Activated naive CD4-positive, alpha-beta T cell treated with anti-CD3 and anti-CD28 coated beads, Interleukin-2, amount 10 ng/mL, durations not matched to agents 7 days and 5 days (primary cell): Measurements from ENCODE around the gene SRBD1.

Experiments
- CTCF ChIA-PET: fragments of 350-600 bp; sonication (Branson Sonifier 250); formaldehyde crosslinking; loops from one replicate; lab custom pipeline; 2021; ENCODE audit warnings: antibody characterized with exemption; lab: Charles Lee
- DNase-seq: peaks from one replicate; pipeline ENCODE4 v3.0.0-alpha.2; 2020
- H3K27ac Mint-ChIP-seq: one replicate; pipeline ENCODE4 v1.8.0; 2021; ENCODE audit warnings: mild to moderate bottlenecking, moderate library complexity, mixed read lengths
- H3K27me3 Mint-ChIP-seq: one replicate; pipeline ENCODE4 v1.8.0; 2021; ENCODE audit warnings: mild to moderate bottlenecking, mixed read lengths
- H3K36me3 Mint-ChIP-seq: one replicate; pipeline ENCODE4 v1.8.0; 2021; ENCODE audit warnings: mixed read lengths
- H3K4me1 Mint-ChIP-seq: one replicate; pipeline ENCODE4 v1.8.0; 2021; ENCODE audit warnings: mixed read lengths
- H3K4me3 Mint-ChIP-seq: one replicate; pipeline ENCODE4 v1.8.0; 2021; ENCODE audit warnings: mild to moderate bottlenecking, moderate library complexity, mixed read lengths
- H3K9me3 Mint-ChIP-seq: one replicate; pipeline ENCODE4 v1.8.0; 2021; ENCODE audit warnings: mixed read lengths

The SRBD1 gene

GRCh38 chr2:45611020-45611859, at the start of gene SRBD1:
Gene SRBD1 (minus strand): TSS chr2:45611267. CDS start chr2:45605441, 5,826 bp downstream.
- peak; percentile 91 for DNase-seq
- Mint-ChIP-seq H3K36me3 (peaks cover 3% of the 10 kb centered on the region), H3K27ac (peak within 1 kb of the TSS; percentile 95), H3K4me1 (peaks cover 29% of the 10 kb centered on the region), H3K27me3 (no peaks in the 10 kb centered on the region), H3K9me3 (no peaks in the 10 kb centered on the region), H3K4me3 (peak within 1 kb of the TSS; percentile 96)
- CTCF ChIA-PET: interaction anchor here (1.4 kb wide), 2 partner anchors 13 to 26 kb away, joined by 3 to 5 read pairs; no protein-coding TSS in a partner anchor

GRCh38 chr2:45654250-45654649, 43.2 kb upstream of the SRBD1 start:
- Mint-ChIP-seq H3K36me3 (peaks cover 1% of the 10 kb centered on the region), H3K27me3 (peaks cover 31% of the 10 kb centered on the region), H3K4me3 (no peak overlapping the region), H3K4me1 (peaks cover 22% of the 10 kb centered on the region), H3K27ac (no peak overlapping the region), H3K9me3 (no peaks in the 10 kb centered on the region)
- CTCF ChIA-PET: interaction anchor here (1.2 to 1.6 kb wide), 2 partner anchors 124 to 282 kb away, joined by 4 read pairs; no protein-coding TSS in a partner anchor
- no peak for DNase-seq

GRCh38 chr2:45653122-45653913, 42.3 kb upstream of the SRBD1 start:
- CTCF ChIA-PET: interaction anchor here (0.6 to 1.6 kb wide), 4 partner anchors 9 to 966 kb away, joined by 3 to 4 read pairs (median 3); no protein-coding TSS in a partner anchor
- Mint-ChIP-seq H3K9me3 (no peaks in the 10 kb centered on the region), H3K27me3 (peaks cover 31% of the 10 kb centered on the region), H3K4me1 (peaks cover 23% of the 10 kb centered on the region), H3K4me3 (peak overlapping the region; percentile 75), H3K27ac (no peak overlapping the region), H3K36me3 (peaks cover 1% of the 10 kb centered on the region)
- no peak for DNase-seq

GRCh38 chr2:45652090-45653031, 41.3 kb upstream of the SRBD1 start:
- peak; percentile 44 for DNase-seq
- CTCF ChIA-PET: interaction anchor here (1.0 kb wide), 1 partner anchor 967 kb away, joined by 3 read pairs; no protein-coding TSS in a partner anchor
- H3K36me3 Mint-ChIP-seq: peaks cover 1% of the 10 kb centered on the region
- no peaks in the 10 kb centered on the region for H3K9me3 Mint-ChIP-seq
- H3K4me3 Mint-ChIP-seq: peak overlapping the region; percentile 75
- peaks cover 26% of the 10 kb centered on the region for H3K4me1 Mint-ChIP-seq
- H3K27me3 Mint-ChIP-seq: peaks cover 35% of the 10 kb centered on the region
- peak overlapping the region; percentile 75 for H3K27ac Mint-ChIP-seq

GRCh38 chr2:45651415-45652089, 40.5 kb upstream of the SRBD1 start, which contains the start of gene PRKCE:
Gene PRKCE (plus strand): TSS chr2:45651675.
- Mint-ChIP-seq H3K4me1 (peaks cover 26% of the 10 kb centered on the region), H3K9me3 (no peaks in the 10 kb centered on the region), H3K36me3 (peaks cover 1% of the 10 kb centered on the region), H3K27me3 (peaks cover 43% of the 10 kb centered on the region), H3K4me3 (peak within 1 kb of the TSS; percentile 93), H3K27ac (peak within 1 kb of the TSS; percentile 94)
- peak; percentile 73 for DNase-seq
- CTCF ChIA-PET: no interaction called here

- Mint-ChIP-seq H3K27ac (peak overlapping the region; percentile 94), H3K9me3 (no peaks in the 10 kb centered on the region), H3K4me1 (peaks cover 26% of the 10 kb centered on the region), H3K4me3 (peak overlapping the region; percentile 93), H3K36me3 (peaks cover 1% of the 10 kb centered on the region), H3K27me3 (peaks cover 44% of the 10 kb centered on the region)
- CTCF ChIA-PET: interaction anchor here (1.3 to 1.5 kb wide), 2 partner anchors 33 to 128 kb away, joined by 3 to 10 read pairs; no protein-coding TSS in a partner anchor
- peak; percentile 95 for DNase-seq
Measured at GRCh38 chr2:45650851-45651414, 39.9 kb upstream of the SRBD1 start.

- Mint-ChIP-seq H3K27ac (peak overlapping the region; percentile 89), H3K4me1 (peaks cover 26% of the 10 kb centered on the region), H3K27me3 (peaks cover 50% of the 10 kb centered on the region), H3K36me3 (peaks cover 1% of the 10 kb centered on the region), H3K4me3 (peak overlapping the region; percentile 93), H3K9me3 (no peaks in the 10 kb centered on the region)
- peak; percentile 71 for DNase-seq
- CTCF ChIA-PET: interaction anchor here (1.3 to 1.5 kb wide), 3 partner anchors 32 to 286 kb away, joined by 3 to 10 read pairs (median 8); no protein-coding TSS in a partner anchor
Measured at GRCh38 chr2:45649858-45650811, 39.1 kb upstream of the SRBD1 start.

GRCh38 chr2:45649462-45649857, 38.4 kb upstream of the SRBD1 start:
- H3K27ac Mint-ChIP-seq: peak overlapping the region; percentile 67
- CTCF ChIA-PET: interaction anchor here (1.3 to 1.5 kb wide), 2 partner anchors 130 to 287 kb away, joined by 8 to 10 read pairs; no protein-coding TSS in a partner anchor
- H3K4me1 Mint-ChIP-seq: peaks cover 26% of the 10 kb centered on the region
- DNase-seq: no peak
- peak overlapping the region; percentile 93 for H3K4me3 Mint-ChIP-seq
- peaks cover 51% of the 10 kb centered on the region for H3K27me3 Mint-ChIP-seq
- H3K9me3 Mint-ChIP-seq: no peaks in the 10 kb centered on the region
- H3K36me3 Mint-ChIP-seq: peaks cover 1% of the 10 kb centered on the region

- CTCF ChIA-PET: no interaction called here
Measured at GRCh38 chr2:45648636-45649035, 37.6 kb upstream of the SRBD1 start.

GRCh38 chr2:45647986-45648520, 37.0 kb upstream of the SRBD1 start:
- Mint-ChIP-seq H3K27ac (no peak overlapping the region), H3K4me3 (no peak overlapping the region), H3K27me3 (peaks cover 57% of the 10 kb centered on the region), H3K9me3 (no peaks in the 10 kb centered on the region), H3K4me1 (peaks cover 27% of the 10 kb centered on the region), H3K36me3 (peaks cover 1% of the 10 kb centered on the region)
- CTCF ChIA-PET: interaction anchor here (2.6 kb wide), 1 partner anchor 131 kb away, joined by 17 read pairs; no protein-coding TSS in a partner anchor
- no peak for DNase-seq

More at GRCh38 chr2:45648636-45649035, 37.6 kb upstream of the SRBD1 start:
- no peaks in the 10 kb centered on the region for H3K9me3 Mint-ChIP-seq
- H3K4me1 Mint-ChIP-seq: peaks cover 30% of the 10 kb centered on the region
- no peak overlapping the region for H3K4me3 Mint-ChIP-seq
- DNase-seq: no peak
- peaks cover 51% of the 10 kb centered on the region for H3K27me3 Mint-ChIP-seq
- no peak overlapping the region for H3K27ac Mint-ChIP-seq
- peaks cover 1% of the 10 kb centered on the region for H3K36me3 Mint-ChIP-seq

GRCh38 chr2:45647356-45647755, 36.3 kb upstream of the SRBD1 start:
- Mint-ChIP-seq H3K4me1 (peaks cover 20% of the 10 kb centered on the region), H3K27ac (no peak overlapping the region), H3K36me3 (peaks cover 1% of the 10 kb centered on the region), H3K9me3 (no peaks in the 10 kb centered on the region), H3K27me3 (peaks cover 59% of the 10 kb centered on the region), H3K4me3 (no peak overlapping the region)
- DNase-seq: no peak
- CTCF ChIA-PET: interaction anchor here (1.5 to 2.6 kb wide), 3 partner anchors 132 to 814 kb away, joined by 3 to 17 read pairs (median 13); no protein-coding TSS in a partner anchor
